Smooth muscle cell (in vitro differentiated cells): ENCODE measurements around the gene KRTAP4-8. TPM values are rescaled to one million over a fixed set of nuclear protein-coding genes. Genes with fewer than 3 reads are reported as not detected.
A peak's percentile ranks its signal among the peaks of the same experiment; 100 is the strongest.
"Not testable (repeated sequence)": the region's sequence is repeated elsewhere in the genome, so short reads cannot be mapped to it uniquely, and the experiment has no call there.

Source experiments
- DNase-seq: peaks from one replicate; lab custom pipeline; 2025; ENCODE audit not compliant: unreplicated experiment; lab: John Stamatoyannopoulos, UW
- H2AFZ ChIP-seq: fragments of 200-600 bp; sonication (generic); 2 replicates; pipeline ENCODE4 v1.6.0; 2016; ENCODE audit warnings: antibody characterized with exemption, low read depth, mild to moderate bottlenecking
- H3F3A ChIP-seq: fragments of 200-600 bp; sonication (generic); 2 replicates; pipeline ENCODE4 v1.6.0; 2017; ENCODE audit warnings: antibody characterized with exemption, low read depth
- H3K27ac ChIP-seq: fragments of 200-600 bp; sonication (generic); 2 replicates; pipeline ENCODE4 v1.5.1; 2016; ENCODE audit warnings: low read depth, mild to moderate bottlenecking
- H3K27me3 ChIP-seq: fragments of 200-600 bp; sonication (generic); 2 replicates; pipeline ENCODE4 v1.6.1; 2016; ENCODE audit warnings: low read depth, mild to moderate bottlenecking
- H3K36me3 ChIP-seq: fragments of 200-600 bp; sonication (generic); 2 replicates; pipeline ENCODE4 v1.5.1; 2016; ENCODE audit warnings: low read depth
- H3K4me1 ChIP-seq: fragments of 200-600 bp; sonication (generic); 2 replicates; pipeline ENCODE4 v1.5.1; 2016; ENCODE audit warnings: low read depth
- H3K4me2 ChIP-seq: fragments of 200-600 bp; sonication (generic); 2 replicates; pipeline ENCODE4 v1.6.0; 2016; ENCODE audit warnings: mild to moderate bottlenecking
- H3K4me3 ChIP-seq: fragments of 200-600 bp; sonication (generic); 2 replicates; pipeline ENCODE4 v1.5.1; 2016; ENCODE audit warnings: mild to moderate bottlenecking
- H3K79me2 ChIP-seq: fragments of 200-600 bp; sonication (generic); 2 replicates; pipeline ENCODE4 v1.6.0; 2016; ENCODE audit warnings: low read depth, mild to moderate bottlenecking
- H3K9ac ChIP-seq: fragments of 200-600 bp; sonication (generic); 2 replicates; pipeline ENCODE4 v1.6.0; 2016; ENCODE audit warnings: low read depth
- H3K9me3 ChIP-seq: fragments of 200-600 bp; sonication (generic); replicated peaks from 2 replicates; pipeline ENCODE4 v1.5.1; 2016; ENCODE audit warnings: low read depth
- H4K20me1 ChIP-seq: fragments of 200-600 bp; sonication (generic); 2 replicates; pipeline ENCODE4 v1.6.0; 2016; ENCODE audit warnings: low read depth
- WGBS: methylation state at CpG from one replicate; pipeline ENCODE4 v1.1.7; 2016; ENCODE audit warnings: low lambda C conversion rate; 5-methylcytosine and 5-hydroxymethylcytosine counted together
- polyA plus RNA-seq: library from polyadenylated mRNA; unstranded; fragments of >200 nt; fragmentation: Nextera tagmentation; extraction: Ambion mirVana; gene quantifications from 2 replicates; pipeline ENCODE4 v1.2.1, GENCODE V29; 2016
- total RNA-seq: library from RNA; depleted of rRNA; stranded (reverse); fragments of >200 nt; gene quantifications from 2 replicates; pipeline ENCODE4 v1.2.3, GENCODE V29; 2014
- TF ChIP-seq, protein P1 (sequence below): fragments of 200-600 bp; sonication (generic); IDR thresholded peaks from 2 replicates; pipeline ENCODE4 v1.5.1; 2017; ENCODE audit warnings: borderline replicate concordance, mild to moderate bottlenecking, antibody characterized with exemption; ENCODE audit not compliant: insufficient read depth, poor library complexity, severe bottlenecking

The KRTAP4-8 gene
- total and polyA plus RNA-seq, 2 experiments from 2014 or later, result not detected

DNA sequence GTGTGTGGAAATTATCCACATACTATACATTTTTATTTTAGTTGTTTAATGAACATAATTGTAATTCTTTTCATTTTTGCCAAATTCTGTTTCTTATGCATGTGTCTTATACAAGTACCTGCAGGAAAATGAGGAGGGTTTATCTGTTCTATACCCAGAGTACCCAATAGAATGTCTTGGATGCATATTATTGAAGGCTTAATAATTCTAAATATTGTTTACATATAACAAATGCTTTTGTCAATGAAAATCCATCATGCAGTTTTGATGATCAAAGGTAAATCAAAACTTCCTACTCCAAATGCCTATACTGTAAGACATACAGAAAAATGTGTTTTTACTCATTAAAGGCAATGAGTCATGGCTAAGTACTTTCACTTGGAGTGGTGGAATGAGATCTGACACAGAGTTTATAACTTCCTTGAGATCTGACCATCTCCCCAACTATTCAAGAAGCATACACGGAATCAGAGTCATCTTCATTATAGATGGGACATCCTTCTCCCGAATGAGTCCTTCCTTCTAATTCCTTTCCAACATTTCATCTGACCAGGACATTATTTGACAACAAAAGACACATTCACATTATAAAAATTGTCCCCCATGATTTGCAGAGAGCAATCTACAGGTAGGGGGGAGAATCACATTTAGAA is 6.6 kb upstream of the KRTAP4-8 start:
- H3K4me1 ChIP-seq, DNase-seq, H3K36me3 ChIP-seq, H3K9me3 ChIP-seq, H3K27me3 ChIP-seq, H3K4me3 ChIP-seq, H3K9ac ChIP-seq, H4K20me1 ChIP-seq, H2AFZ ChIP-seq, H3F3A ChIP-seq, H3K79me2 ChIP-seq: not testable (repeated sequence)
- 11% methylated on average over 2 of the region's 2 CpGs for WGBS
- Histone ChIP-seq H3K4me2 (peak overlapping the region; percentile 24), H3K27ac (peak overlapping the region; percentile 53)

DNA sequence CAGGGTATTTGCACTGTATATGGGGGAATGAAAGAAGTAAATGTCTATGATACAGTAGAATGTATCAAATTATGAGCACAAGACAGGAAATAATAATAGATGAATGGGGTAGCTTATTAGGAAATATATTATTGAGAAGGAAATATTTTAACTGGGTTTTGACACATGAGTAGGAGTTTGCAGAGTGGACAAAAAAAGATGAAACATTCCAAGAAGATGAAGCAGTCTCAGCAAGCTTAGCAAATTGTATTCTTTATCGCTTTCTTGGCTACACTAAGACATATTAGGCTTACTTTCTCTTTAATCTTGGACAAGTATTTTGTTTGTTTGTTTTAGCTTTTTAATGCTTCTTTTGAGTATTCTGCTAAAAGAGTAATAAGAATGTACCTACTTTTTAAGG is 6.0 kb upstream of the KRTAP4-8 start:
- H3K9me3 ChIP-seq, result no peaks in the 10 kb centered on the region
- H2AFZ ChIP-seq, result no peak overlapping the region
- peaks cover 8% of the 10 kb centered on the region for H3K4me1 ChIP-seq
- no peaks in the 10 kb centered on the region for H3K36me3 ChIP-seq
- no peak overlapping the region for H3K4me3 ChIP-seq
- H3K27me3 ChIP-seq, result no peaks in the 10 kb centered on the region
- no peak for DNase-seq
- peak overlapping the region; percentile 24 for H3K4me2 ChIP-seq
- TF ChIP-seq, protein P1, sequence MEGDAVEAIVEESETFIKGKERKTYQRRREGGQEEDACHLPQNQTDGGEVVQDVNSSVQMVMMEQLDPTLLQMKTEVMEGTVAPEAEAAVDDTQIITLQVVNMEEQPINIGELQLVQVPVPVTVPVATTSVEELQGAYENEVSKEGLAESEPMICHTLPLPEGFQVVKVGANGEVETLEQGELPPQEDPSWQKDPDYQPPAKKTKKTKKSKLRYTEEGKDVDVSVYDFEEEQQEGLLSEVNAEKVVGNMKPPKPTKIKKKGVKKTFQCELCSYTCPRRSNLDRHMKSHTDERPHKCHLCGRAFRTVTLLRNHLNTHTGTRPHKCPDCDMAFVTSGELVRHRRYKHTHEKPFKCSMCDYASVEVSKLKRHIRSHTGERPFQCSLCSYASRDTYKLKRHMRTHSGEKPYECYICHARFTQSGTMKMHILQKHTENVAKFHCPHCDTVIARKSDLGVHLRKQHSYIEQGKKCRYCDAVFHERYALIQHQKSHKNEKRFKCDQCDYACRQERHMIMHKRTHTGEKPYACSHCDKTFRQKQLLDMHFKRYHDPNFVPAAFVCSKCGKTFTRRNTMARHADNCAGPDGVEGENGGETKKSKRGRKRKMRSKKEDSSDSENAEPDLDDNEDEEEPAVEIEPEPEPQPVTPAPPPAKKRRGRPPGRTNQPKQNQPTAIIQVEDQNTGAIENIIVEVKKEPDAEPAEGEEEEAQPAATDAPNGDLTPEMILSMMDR, result no peak
- H3K27ac ChIP-seq, result peak overlapping the region; percentile 53
- no peaks in the 10 kb centered on the region for H3F3A ChIP-seq
- H4K20me1 ChIP-seq, result no peaks in the 10 kb centered on the region
- 35% methylated on average over 1 of the region's 1 CpG for WGBS
- H3K9ac ChIP-seq, result no peak overlapping the region
- H3K79me2 ChIP-seq, result no peaks in the 10 kb centered on the region

DNA sequence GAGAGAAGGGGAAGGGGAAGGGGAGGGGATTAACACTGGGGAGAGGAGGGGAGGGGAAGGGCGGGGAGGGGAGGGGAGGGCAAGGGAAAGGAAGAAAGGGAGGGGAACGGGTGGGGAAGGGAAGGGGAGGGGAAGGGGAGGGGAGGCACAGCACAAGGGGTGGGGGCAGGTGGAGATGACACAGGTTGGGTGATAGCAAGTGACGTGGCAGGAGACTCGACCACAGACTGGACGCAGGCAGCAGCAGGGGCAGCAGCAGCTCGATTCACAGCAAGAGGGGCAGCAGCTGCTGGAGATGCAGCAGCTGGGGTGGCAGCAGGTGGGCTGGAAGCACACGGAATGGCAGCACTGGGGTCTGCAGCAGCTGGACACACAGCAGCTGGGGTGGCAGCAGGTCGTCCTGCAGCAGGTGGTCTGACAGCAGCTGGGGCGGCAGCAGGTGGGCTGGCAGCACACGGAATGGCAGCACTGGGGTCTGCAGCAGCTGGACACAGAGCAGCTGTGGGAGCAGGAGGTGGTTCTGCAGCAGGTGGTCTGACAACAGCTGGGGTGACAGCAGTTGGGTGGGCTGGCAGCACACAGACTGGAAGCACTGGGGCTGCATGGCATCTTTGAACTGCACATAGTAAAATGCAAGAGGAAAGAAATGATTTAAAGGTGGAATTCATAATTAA is 3.8 kb upstream of the KRTAP4-8 start, which contains the start of gene KRTAP4-16:
Gene KRTAP4-16 (minus strand): TSS at position 624 of the 674 bp plus-strand sequence. CDS start 0 bp downstream, at position 624.
- H3K36me3 ChIP-seq, result no peaks in the 10 kb centered on the region
- H3K4me2 ChIP-seq, result no peak within 1 kb of the TSS
- no peak within 1 kb of the TSS for H2AFZ ChIP-seq
- H4K20me1 ChIP-seq, result no peaks in the 10 kb centered on the region
- H3K27me3 ChIP-seq, result no peaks in the 10 kb centered on the region
- peaks cover 8% of the 10 kb centered on the region for H3K4me1 ChIP-seq
- no peaks in the 10 kb centered on the region for H3K9me3 ChIP-seq
- H3K27ac ChIP-seq, result no peak within 1 kb of the TSS
- no peak within 1 kb of the TSS for H3K9ac ChIP-seq
- no peak within 1 kb of the TSS for H3K4me3 ChIP-seq
- DNase-seq, result no peak
- WGBS, result 73% methylated on average over 8 of the region's 10 CpGs
- no peaks in the 10 kb centered on the region for H3K79me2 ChIP-seq
- TF ChIP-seq, protein P1, result no peak
- no peaks in the 10 kb centered on the region for H3F3A ChIP-seq

DNA sequence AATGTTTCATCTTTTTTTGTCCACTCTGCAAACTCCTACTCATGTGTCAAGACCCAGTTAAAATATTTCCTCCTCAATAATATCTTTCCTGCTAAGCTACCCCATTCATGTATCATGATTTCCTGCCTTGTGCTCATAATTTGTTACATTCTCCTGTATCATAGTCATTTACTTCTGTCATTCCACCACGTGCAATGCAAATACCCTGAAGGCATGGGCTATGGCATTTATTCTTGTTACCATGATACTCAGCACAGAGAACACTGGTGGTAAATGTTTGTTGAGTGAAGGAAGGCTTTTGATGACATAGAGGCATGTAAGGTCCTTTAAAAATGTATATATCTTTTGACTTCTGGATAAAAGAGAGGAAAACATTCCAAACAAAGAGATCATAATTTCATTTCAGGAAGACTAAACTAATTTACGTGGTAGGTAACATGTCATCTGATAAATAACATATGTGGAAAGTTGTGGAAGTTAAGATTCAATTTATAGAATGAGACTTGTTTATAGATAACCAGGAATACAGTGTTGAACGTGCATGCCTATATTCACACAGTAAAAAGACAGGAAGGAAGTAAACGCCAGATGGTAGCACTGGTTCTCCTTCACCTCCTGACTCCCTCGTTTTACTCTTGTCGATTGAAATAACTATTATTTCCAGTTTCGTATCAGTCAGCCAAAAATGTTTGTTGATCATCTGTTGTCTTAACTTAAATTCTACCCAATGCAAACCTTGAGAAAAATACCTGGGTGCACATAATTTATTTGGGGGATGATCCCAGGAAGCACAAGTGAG is 1.9 kb upstream of the KRTAP4-8 start:
- not testable (repeated sequence) for H2AFZ ChIP-seq, H3K36me3 ChIP-seq, H3K4me1 ChIP-seq, H4K20me1 ChIP-seq, H3K79me2 ChIP-seq, H3K27me3 ChIP-seq, H3K4me3 ChIP-seq, H3K9ac ChIP-seq, DNase-seq, H3K9me3 ChIP-seq, H3F3A ChIP-seq
- H3K4me2 ChIP-seq, result peak overlapping the region; percentile 61
- peak overlapping the region; percentile 62 for H3K27ac ChIP-seq
- 79% methylated on average over 7 of the region's 7 CpGs for WGBS
